GM12892 (cell line): ENCODE measurements around the gene CFAP157.

Source experiments
- POLR2A ChIP-seq: IDR thresholded peaks from 2 replicates; pipeline ENCODE4 v1.6.1; 2011; ENCODE audit warnings: low read depth, low read length, control low read depth
- POLR2AphosphoS5 ChIP-seq: IDR thresholded peaks from 2 replicates; pipeline ENCODE4 v1.6.1; 2011; ENCODE audit warnings: low read depth, low read length, control low read depth
- TAF1 ChIP-seq: IDR thresholded peaks from 2 replicates; pipeline ENCODE4 v1.6.1; 2011; ENCODE audit warnings: low read depth, mild to moderate bottlenecking, control low read depth, low read length, borderline replicate concordance

- no peak for TF ChIP-seq POLR2AphosphoS5
- no peak for TF ChIP-seq POLR2A
- no peak for TF ChIP-seq TAF1
These were observed 13.1 kb upstream of the CFAP157 start for GRCh38 chr9:127693697-127694096.
